ENCODE data around the gene TNFRSF8. TPM values are rescaled to one million over a fixed set of nuclear protein-coding genes. Genes with fewer than 3 reads are reported as not detected.
A peak's percentile ranks its signal among the peaks of the same experiment; 100 is the strongest.
"Not testable (repeated sequence)": the region's sequence is repeated elsewhere in the genome, so short reads cannot be mapped to it uniquely, and the experiment has no call there.

The TNFRSF8 gene
- total and polyA plus RNA-seq, 2 donors (not counting 1 experiment from before 2014, with no cell fraction given), result 0.05 TPM; not detected in 1

DNA sequence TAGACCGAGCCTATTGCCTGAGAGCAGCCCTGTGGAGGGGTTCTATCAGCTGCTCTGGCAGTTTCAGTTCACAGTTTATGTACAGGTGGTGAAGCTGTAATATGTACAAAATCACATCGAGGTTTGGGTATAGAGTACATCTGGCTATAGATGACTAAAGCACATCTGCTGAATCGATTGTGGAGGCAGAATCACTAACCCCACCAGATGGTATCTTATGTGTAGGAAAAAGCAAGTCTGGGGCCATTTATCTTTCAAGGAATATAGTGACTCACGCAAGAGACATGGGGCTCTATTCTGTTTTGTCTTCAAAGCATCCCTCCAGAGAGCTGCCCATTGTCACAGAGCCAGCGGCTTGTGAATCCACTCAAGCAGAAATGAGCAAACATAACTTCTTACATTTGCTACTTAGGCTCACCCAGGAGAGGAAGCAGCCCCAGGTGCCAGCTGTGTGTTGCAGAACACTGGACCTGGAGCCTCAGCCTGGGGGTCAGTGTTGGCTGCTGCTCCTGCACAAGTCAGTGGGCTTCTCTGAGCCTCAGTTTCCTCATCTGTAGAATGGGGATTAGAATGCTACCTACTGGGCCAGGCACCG lies 22.5 kb upstream of the TNFRSF8 start:
- H3K4me2 ChIP-seq (ENCODE audit: extremely low read depth, insufficient read depth, low read length), result no peak overlapping the region
- no peak overlapping the region for H3K27ac ChIP-seq (ENCODE audit: insufficient read depth, low read length)
- peaks cover 2% of the 10 kb centered on the region for H3K4me1 ChIP-seq (ENCODE audit: control insufficient read depth, extremely low read depth, insufficient read depth, low read length)
- DNase-seq (ENCODE audit: low read depth in 2 of 2), result peak; percentile 84 to 97
- TF ChIP-seq, protein P1, sequence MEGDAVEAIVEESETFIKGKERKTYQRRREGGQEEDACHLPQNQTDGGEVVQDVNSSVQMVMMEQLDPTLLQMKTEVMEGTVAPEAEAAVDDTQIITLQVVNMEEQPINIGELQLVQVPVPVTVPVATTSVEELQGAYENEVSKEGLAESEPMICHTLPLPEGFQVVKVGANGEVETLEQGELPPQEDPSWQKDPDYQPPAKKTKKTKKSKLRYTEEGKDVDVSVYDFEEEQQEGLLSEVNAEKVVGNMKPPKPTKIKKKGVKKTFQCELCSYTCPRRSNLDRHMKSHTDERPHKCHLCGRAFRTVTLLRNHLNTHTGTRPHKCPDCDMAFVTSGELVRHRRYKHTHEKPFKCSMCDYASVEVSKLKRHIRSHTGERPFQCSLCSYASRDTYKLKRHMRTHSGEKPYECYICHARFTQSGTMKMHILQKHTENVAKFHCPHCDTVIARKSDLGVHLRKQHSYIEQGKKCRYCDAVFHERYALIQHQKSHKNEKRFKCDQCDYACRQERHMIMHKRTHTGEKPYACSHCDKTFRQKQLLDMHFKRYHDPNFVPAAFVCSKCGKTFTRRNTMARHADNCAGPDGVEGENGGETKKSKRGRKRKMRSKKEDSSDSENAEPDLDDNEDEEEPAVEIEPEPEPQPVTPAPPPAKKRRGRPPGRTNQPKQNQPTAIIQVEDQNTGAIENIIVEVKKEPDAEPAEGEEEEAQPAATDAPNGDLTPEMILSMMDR (conservative IDR thresholded peaks at IDR 0.05 in 1 of 2, IDR thresholded peaks at IDR 0.05 in 1 of 2; ENCODE audit: low read depth in 1 of 2, low read length in 2 of 2), result no peak
- no peak for TF ChIP-seq EZH2 (IDR thresholded peaks at IDR 0.05; ENCODE audit: low read length, missing control alignments)
- H4K20me1 ChIP-seq (ENCODE audit: control insufficient read depth, extremely low read depth, insufficient read depth, low read length), result no peaks in the 10 kb centered on the region
- H3K9me3 ChIP-seq (ENCODE audit: control insufficient read depth, insufficient read depth, low read depth, low read length), result no peaks in the 10 kb centered on the region
- no peak overlapping the region for H3K4me3 ChIP-seq (replicated peaks in 1 of 4; ENCODE audit: control extremely low read depth in 1 of 4, insufficient read depth in 1 of 4, low read depth in 3 of 4, low read length in 4 of 4)
- H2AFZ ChIP-seq (ENCODE audit: low read length), result no peak overlapping the region
- no peaks in the 10 kb centered on the region for H3K27me3 ChIP-seq (ENCODE audit: control insufficient read depth, insufficient read depth, low read length)
- no peak overlapping the region for H3K9ac ChIP-seq (ENCODE audit: insufficient read depth, low read length)
- H3K79me2 ChIP-seq (ENCODE audit: control insufficient read depth, insufficient read depth, low read length), result no peaks in the 10 kb centered on the region
- no peaks in the 10 kb centered on the region for H3K36me3 ChIP-seq (ENCODE audit: control insufficient read depth, insufficient read depth, low read length)

DNA sequence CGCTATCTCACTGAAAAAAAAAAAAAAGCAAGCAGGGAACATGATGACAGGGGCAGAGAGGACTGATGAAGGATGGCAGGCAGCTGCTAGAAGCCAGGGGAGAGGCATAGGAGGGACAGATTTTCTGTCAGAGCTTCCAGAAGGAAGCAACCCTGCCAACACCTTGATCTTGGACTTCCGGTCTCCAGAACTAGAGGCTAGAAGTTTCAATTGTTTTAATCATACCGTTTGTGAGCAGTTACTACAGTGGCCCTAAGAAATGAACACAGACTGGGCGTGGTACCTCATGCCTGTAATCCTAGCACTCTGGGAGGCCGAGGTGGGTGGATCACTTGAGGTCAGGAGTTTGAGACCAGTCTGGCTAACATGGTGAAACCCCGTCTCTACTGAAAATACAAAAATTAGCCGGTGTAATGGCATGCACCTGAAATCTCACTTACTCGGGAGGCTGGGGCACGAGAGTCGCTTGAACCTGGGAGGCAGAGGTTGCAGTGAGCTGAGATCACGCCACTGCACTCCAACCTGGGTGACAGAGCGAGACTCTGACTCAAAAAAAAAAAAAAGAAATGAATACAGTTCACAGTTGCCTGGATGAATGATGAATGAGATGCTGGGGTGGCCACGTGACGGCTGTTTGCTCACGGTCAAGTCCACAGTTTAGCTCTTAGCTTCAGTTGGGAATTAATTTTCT lies 18.8 kb upstream of the TNFRSF8 start:
- H3K4me3 ChIP-seq (replicated peaks in 1 of 4; ENCODE audit: control extremely low read depth in 1 of 4, insufficient read depth in 1 of 4, low read depth in 3 of 4, low read length in 4 of 4); H3K9ac ChIP-seq (ENCODE audit: insufficient read depth, low read length); H3K9me3 ChIP-seq (ENCODE audit: control insufficient read depth, insufficient read depth, low read depth, low read length); H2AFZ ChIP-seq (ENCODE audit: low read length); H3K4me1 ChIP-seq (ENCODE audit: control insufficient read depth, extremely low read depth, insufficient read depth, low read length); H3K79me2 ChIP-seq (ENCODE audit: control insufficient read depth, insufficient read depth, low read length); H3K27ac ChIP-seq (ENCODE audit: insufficient read depth, low read length); H3K36me3 ChIP-seq (ENCODE audit: control insufficient read depth, insufficient read depth, low read length); H4K20me1 ChIP-seq (ENCODE audit: control insufficient read depth, extremely low read depth, insufficient read depth, low read length); H3K27me3 ChIP-seq (ENCODE audit: control insufficient read depth, insufficient read depth, low read length): not testable (repeated sequence)
- peak; percentile 33 to 55 for DNase-seq (ENCODE audit: low read depth in 2 of 2)
- peak overlapping the region; percentile 35 for H3K4me2 ChIP-seq (ENCODE audit: extremely low read depth, insufficient read depth, low read length)

DNA sequence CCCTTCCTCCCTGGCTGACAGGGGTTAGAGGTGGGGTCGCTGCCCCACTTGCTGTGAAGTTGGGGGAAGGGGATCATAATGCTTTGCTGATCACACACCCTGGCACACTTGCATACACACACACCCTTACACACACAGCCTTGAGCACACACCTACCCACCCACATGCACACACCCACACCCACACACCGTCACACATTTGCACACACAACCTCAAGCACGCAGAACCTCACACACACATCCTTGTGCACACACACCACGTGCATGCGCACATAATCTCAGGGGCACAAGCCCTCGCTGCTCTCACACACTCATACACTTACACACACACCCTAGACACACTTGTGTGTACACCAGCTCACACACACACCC lies 16.4 kb upstream of the TNFRSF8 start:
- Histone ChIP-seq H3K27me3 (ENCODE audit: control insufficient read depth, insufficient read depth, low read length) (peaks cover 4% of the 10 kb centered on the region), H3K4me2 (ENCODE audit: extremely low read depth, insufficient read depth, low read length) (no peak overlapping the region), H3K9ac (ENCODE audit: insufficient read depth, low read length) (no peak overlapping the region), H3K27ac (ENCODE audit: insufficient read depth, low read length) (no peak overlapping the region), H4K20me1 (ENCODE audit: control insufficient read depth, extremely low read depth, insufficient read depth, low read length) (no peaks in the 10 kb centered on the region), H3K4me1 (ENCODE audit: control insufficient read depth, extremely low read depth, insufficient read depth, low read length) (no peaks in the 10 kb centered on the region), H3K79me2 (ENCODE audit: control insufficient read depth, insufficient read depth, low read length) (no peaks in the 10 kb centered on the region), H3K4me3 (replicated peaks in 1 of 4; ENCODE audit: control extremely low read depth in 1 of 4, insufficient read depth in 1 of 4, low read depth in 3 of 4, low read length in 4 of 4) (no peak overlapping the region), H3K36me3 (ENCODE audit: control insufficient read depth, insufficient read depth, low read length) (no peaks in the 10 kb centered on the region), H2AFZ (ENCODE audit: low read length) (no peak overlapping the region), H3K9me3 (ENCODE audit: control insufficient read depth, insufficient read depth, low read depth, low read length) (no peaks in the 10 kb centered on the region)
- TF ChIP-seq, protein P1 (conservative IDR thresholded peaks at IDR 0.05 in 1 of 2, IDR thresholded peaks at IDR 0.05 in 1 of 2; ENCODE audit: low read depth in 1 of 2, low read length in 2 of 2), result no peak
- TF ChIP-seq EZH2 (IDR thresholded peaks at IDR 0.05; ENCODE audit: low read length, missing control alignments), result no peak
- DNase-seq (ENCODE audit: low read depth in 2 of 2), result no peak
